ENCODE results near the gene AP2S1. TPM values are rescaled to one million over a fixed set of nuclear protein-coding genes. Genes with fewer than 3 reads are reported as not detected.
A peak's percentile ranks its signal among the peaks of the same experiment; 100 is the strongest.
"Not testable (repeated sequence)": the region's sequence is repeated elsewhere in the genome, so short reads cannot be mapped to it uniquely, and the experiment has no call there.

The AP2S1 gene
- total and polyA plus RNA-seq, 2 donors (not counting 1 experiment from before 2014, with no cell fraction given), result 143 to 201 TPM

- Histone ChIP-seq H3K36me3 (ENCODE audit: control insufficient read depth, insufficient read depth, low read length) (no peaks in the 10 kb centered on the region), H3K9ac (ENCODE audit: insufficient read depth, low read length) (no peak overlapping the region), H3K27ac (ENCODE audit: insufficient read depth, low read length) (no peak overlapping the region), H3K79me2 (ENCODE audit: control insufficient read depth, insufficient read depth, low read length) (peaks cover 49% of the 10 kb centered on the region), H3K9me3 (ENCODE audit: control insufficient read depth, insufficient read depth, low read depth, low read length) (no peaks in the 10 kb centered on the region), H3K4me2 (ENCODE audit: extremely low read depth, insufficient read depth, low read length) (no peak overlapping the region), H3K4me3 (replicated peaks in 1 of 4; ENCODE audit: control extremely low read depth in 1 of 4, insufficient read depth in 1 of 4, low read depth in 3 of 4, low read length in 4 of 4) (no peak overlapping the region), H3K27me3 (ENCODE audit: control insufficient read depth, insufficient read depth, low read length) (no peaks in the 10 kb centered on the region), H3K4me1 (ENCODE audit: control insufficient read depth, extremely low read depth, insufficient read depth, low read length) (peaks cover 20% of the 10 kb centered on the region), H4K20me1 (ENCODE audit: control insufficient read depth, extremely low read depth, insufficient read depth, low read length) (no peaks in the 10 kb centered on the region), H2AFZ (ENCODE audit: low read length) (no peak overlapping the region)
- no peak for DNase-seq (ENCODE audit: low read depth in 2 of 2)
- TF ChIP-seq EZH2 (IDR thresholded peaks at IDR 0.05; ENCODE audit: low read length, missing control alignments) (no peak), CTCF (conservative IDR thresholded peaks at IDR 0.05 in 1 of 2, IDR thresholded peaks at IDR 0.05 in 1 of 2; ENCODE audit: low read depth in 1 of 2, low read length in 2 of 2) (no peak)
Observed at GRCh38 chr19:46875657-46876056, 25.0 kb upstream of the AP2S1 start.

GRCh38 chr19:46875234-46875633 is 24.6 kb upstream of the AP2S1 start:
- H3K9me3 ChIP-seq (ENCODE audit: control insufficient read depth, insufficient read depth, low read depth, low read length), result no peaks in the 10 kb centered on the region
- H3K4me3 ChIP-seq (replicated peaks in 1 of 4; ENCODE audit: control extremely low read depth in 1 of 4, insufficient read depth in 1 of 4, low read depth in 3 of 4, low read length in 4 of 4), result no peak overlapping the region
- no peak for TF ChIP-seq EZH2 (IDR thresholded peaks at IDR 0.05; ENCODE audit: low read length, missing control alignments)
- no peak for TF ChIP-seq CTCF (conservative IDR thresholded peaks at IDR 0.05 in 1 of 2, IDR thresholded peaks at IDR 0.05 in 1 of 2; ENCODE audit: low read depth in 1 of 2, low read length in 2 of 2)
- H3K27me3 ChIP-seq (ENCODE audit: control insufficient read depth, insufficient read depth, low read length), result no peaks in the 10 kb centered on the region
- peaks cover 20% of the 10 kb centered on the region for H3K4me1 ChIP-seq (ENCODE audit: control insufficient read depth, extremely low read depth, insufficient read depth, low read length)
- no peak overlapping the region for H3K9ac ChIP-seq (ENCODE audit: insufficient read depth, low read length)
- H2AFZ ChIP-seq (ENCODE audit: low read length), result no peak overlapping the region
- H4K20me1 ChIP-seq (ENCODE audit: control insufficient read depth, extremely low read depth, insufficient read depth, low read length), result no peaks in the 10 kb centered on the region
- DNase-seq (ENCODE audit: low read depth in 2 of 2), result peak in 1 of 2 donors; percentile 25
- H3K4me2 ChIP-seq (ENCODE audit: extremely low read depth, insufficient read depth, low read length), result no peak overlapping the region
- H3K79me2 ChIP-seq (ENCODE audit: control insufficient read depth, insufficient read depth, low read length), result peaks cover 52% of the 10 kb centered on the region
- H3K36me3 ChIP-seq (ENCODE audit: control insufficient read depth, insufficient read depth, low read length), result no peaks in the 10 kb centered on the region
- no peak overlapping the region for H3K27ac ChIP-seq (ENCODE audit: insufficient read depth, low read length)

DNA sequence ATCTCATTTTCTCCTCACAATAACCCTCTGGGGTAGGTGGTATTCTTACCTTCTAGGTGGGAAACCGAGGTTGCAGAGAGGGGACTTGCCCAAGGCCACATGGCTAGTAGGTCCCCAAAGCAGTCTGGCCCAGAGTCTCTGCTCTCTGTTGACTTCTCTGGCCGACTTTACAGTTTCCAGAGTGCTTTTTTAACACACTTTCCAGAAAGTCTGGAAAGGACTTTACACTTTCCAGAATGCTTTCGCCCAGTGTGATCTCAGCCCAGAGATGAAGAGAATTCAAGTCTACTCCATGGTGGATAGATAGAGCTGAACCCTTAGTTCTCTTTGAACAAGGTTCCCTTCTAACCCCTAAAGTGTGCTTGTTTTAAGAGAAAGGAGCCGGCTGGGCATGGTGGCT is 22.3 kb upstream of the AP2S1 start:
- Histone ChIP-seq H3K4me1 (ENCODE audit: control insufficient read depth, extremely low read depth, insufficient read depth, low read length) (peaks cover 6% of the 10 kb centered on the region), H2AFZ (ENCODE audit: low read length) (no peak overlapping the region), H3K4me2 (ENCODE audit: extremely low read depth, insufficient read depth, low read length) (no peak overlapping the region), H3K4me3 (replicated peaks in 1 of 4; ENCODE audit: control extremely low read depth in 1 of 4, insufficient read depth in 1 of 4, low read depth in 3 of 4, low read length in 4 of 4) (no peak overlapping the region), H3K9me3 (ENCODE audit: control insufficient read depth, insufficient read depth, low read depth, low read length) (no peaks in the 10 kb centered on the region), H3K27me3 (ENCODE audit: control insufficient read depth, insufficient read depth, low read length) (no peaks in the 10 kb centered on the region), H3K9ac (ENCODE audit: insufficient read depth, low read length) (no peak overlapping the region), H3K79me2 (ENCODE audit: control insufficient read depth, insufficient read depth, low read length) (peaks cover 66% of the 10 kb centered on the region), H4K20me1 (ENCODE audit: control insufficient read depth, extremely low read depth, insufficient read depth, low read length) (peaks cover 2% of the 10 kb centered on the region), H3K27ac (ENCODE audit: insufficient read depth, low read length) (no peak overlapping the region), H3K36me3 (ENCODE audit: control insufficient read depth, insufficient read depth, low read length) (no peaks in the 10 kb centered on the region)
- DNase-seq (ENCODE audit: low read depth in 2 of 2), result no peak
- TF ChIP-seq CTCF (conservative IDR thresholded peaks at IDR 0.05 in 1 of 2, IDR thresholded peaks at IDR 0.05 in 1 of 2; ENCODE audit: low read depth in 1 of 2, low read length in 2 of 2), result no peak
- no peak for TF ChIP-seq EZH2 (IDR thresholded peaks at IDR 0.05; ENCODE audit: low read length, missing control alignments)

DNA sequence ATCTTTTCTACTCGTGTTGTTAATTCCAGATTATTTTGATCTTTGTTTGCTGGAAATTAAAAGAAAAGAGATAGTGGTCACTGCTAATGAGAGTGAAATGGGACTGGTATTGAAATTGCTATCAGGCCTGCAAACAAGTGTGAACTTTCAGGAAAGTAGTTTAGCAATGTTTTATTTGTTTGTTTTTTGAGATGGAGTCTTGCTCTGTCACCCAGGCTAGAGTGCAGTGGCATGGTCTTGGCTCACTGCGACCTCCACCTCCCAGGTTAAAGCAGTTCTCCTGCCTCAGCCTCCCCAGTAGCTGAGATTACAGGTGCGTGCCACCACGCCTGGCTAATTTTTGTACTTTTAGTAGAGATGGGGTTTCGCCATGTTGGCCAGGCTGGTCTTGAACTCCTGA is 20.5 kb upstream of the AP2S1 start:
- peaks cover 79% of the 10 kb centered on the region for H3K79me2 ChIP-seq (ENCODE audit: control insufficient read depth, insufficient read depth, low read length)
- not testable (repeated sequence) for H4K20me1 ChIP-seq (ENCODE audit: control insufficient read depth, extremely low read depth, insufficient read depth, low read length); H3K27ac ChIP-seq (ENCODE audit: insufficient read depth, low read length); H3K9ac ChIP-seq (ENCODE audit: insufficient read depth, low read length); H3K4me2 ChIP-seq (ENCODE audit: extremely low read depth, insufficient read depth, low read length); H2AFZ ChIP-seq (ENCODE audit: low read length); H3K4me3 ChIP-seq (replicated peaks in 1 of 4; ENCODE audit: control extremely low read depth in 1 of 4, insufficient read depth in 1 of 4, low read depth in 3 of 4, low read length in 4 of 4); H3K9me3 ChIP-seq (ENCODE audit: control insufficient read depth, insufficient read depth, low read depth, low read length); DNase-seq (ENCODE audit: low read depth in 2 of 2); H3K27me3 ChIP-seq (ENCODE audit: control insufficient read depth, insufficient read depth, low read length); H3K36me3 ChIP-seq (ENCODE audit: control insufficient read depth, insufficient read depth, low read length)
- H3K4me1 ChIP-seq (ENCODE audit: control insufficient read depth, extremely low read depth, insufficient read depth, low read length), result peaks cover 16% of the 10 kb centered on the region
